Naive B cell (primary cell): Measurements from ENCODE around the gene TTC36. TPM values are rescaled to one million over a fixed set of nuclear protein-coding genes. Genes with fewer than 3 reads are reported as not detected.
A peak's percentile ranks its signal among the peaks of the same experiment; 100 is the strongest.
"Not testable (repeated sequence)": the region's sequence is repeated elsewhere in the genome, so short reads cannot be mapped to it uniquely, and the experiment has no call there.

Source experiments
- ATAC-seq, 2 donors: fragments of 150-1000 bp; cut with Tn5 transposase; 2 replicates each; pipeline ENCODE4 v1.10.0; 2021; ENCODE audit warnings: low read depth in 2 of 2, mild to moderate bottlenecking in 2 of 2, moderate library complexity in 2 of 2
- DNase-seq: peaks from one replicate; pipeline ENCODE4 v3.0.0; 2022
- H3K27ac Mint-ChIP-seq, 6 donors: one replicate each; pipeline ENCODE4 v1.8.0; 2020 to 2022; ENCODE audit warnings: mild to moderate bottlenecking in 6 of 6, mixed read lengths in 6 of 6, moderate library complexity in 5 of 6, inconsistent platforms in 2 of 6
- H3K27me3 Mint-ChIP-seq, 3 donors: one replicate each; pipeline ENCODE4 v1.8.0; 2021 to 2022; ENCODE audit warnings: mixed read lengths in 3 of 3, mild to moderate bottlenecking in 1 of 3
- H3K36me3 Mint-ChIP-seq, 2 donors: one replicate each; pipeline ENCODE4 v1.8.0; 2020 to 2022; ENCODE audit warnings: mixed read lengths in 2 of 2, inconsistent platforms in 1 of 2, mild to moderate bottlenecking in 1 of 2
- H3K4me1 Mint-ChIP-seq, 3 donors: one replicate each; pipeline ENCODE4 v1.8.0; 2020 to 2022; ENCODE audit warnings: mixed read lengths in 3 of 3, inconsistent platforms in 1 of 3, mild to moderate bottlenecking in 1 of 3, moderate library complexity in 1 of 3
- H3K4me3 Mint-ChIP-seq, 8 donors: one replicate each; pipeline ENCODE4 v1.8.0; 2020 to 2022; ENCODE audit warnings: mild to moderate bottlenecking in 8 of 8, mixed read lengths in 8 of 8, moderate library complexity in 8 of 8, inconsistent platforms in 2 of 8
- H3K9me3 Mint-ChIP-seq, 7 donors: one replicate each; pipeline ENCODE4 v1.8.0; 2020 to 2022; ENCODE audit warnings: mixed read lengths in 7 of 7, mild to moderate bottlenecking in 5 of 7, inconsistent platforms in 2 of 7, moderate library complexity in 1 of 7
- polyA plus RNA-seq, 6 donors: library from polyadenylated mRNA; unstranded; fragments of 300-500 nt; fragmentation: Illumina TruSeq; gene quantifications; one replicate each; pipeline ENCODE4 v1.2.3, GENCODE V29; 2021; ENCODE audit warnings: low read depth in 6 of 6

The TTC36 gene
- polyA plus RNA-seq, 6 donors from 2014 or later: not detected

GRCh38 chr11:118535261-118535660, 8.0 kb downstream of the TTC36 start:
- Mint-ChIP-seq H3K4me3 (peak overlapping the region in 1 of 8 donors; percentile 54), H3K36me3 (peaks cover 0 to under 1% of the 10 kb centered on the region in 2 donors)
- ATAC-seq: no peak

GRCh38 chr11:118536726-118537125, 9.5 kb downstream of the TTC36 start:
- Mint-ChIP-seq H3K27ac (no peak overlapping the region), H3K27me3 (no peaks in the 10 kb centered on the region), H3K4me1 (peaks cover 2 to 9% (median 2%) of the 10 kb centered on the region in 3 donors), H3K36me3 (peaks cover 0 to 5% of the 10 kb centered on the region in 2 donors), H3K9me3 (peaks cover 0 to 2% (median 0%) of the 10 kb centered on the region in 7 donors), H3K4me3 (no peak overlapping the region)
- no peak for ATAC-seq
- DNase-seq: no peak

More at GRCh38 chr11:118535261-118535660, 8.0 kb downstream of the TTC36 start:
- Mint-ChIP-seq H3K27ac (peak overlapping the region in 3 of 6 donors; percentile 26 to 48 (median 36)), H3K4me1 (peaks cover 8 to 15% (median 9%) of the 10 kb centered on the region in 3 donors), H3K27me3 (no peaks in the 10 kb centered on the region), H3K9me3 (peaks cover 0 to 2% (median 0%) of the 10 kb centered on the region in 7 donors)
- no peak for DNase-seq

GRCh38 chr11:118537409-118537980, 10.2 kb downstream of the TTC36 start:
- H3K4me1 Mint-ChIP-seq: peaks cover 0 to under 1% (median 0%) of the 10 kb centered on the region in 3 donors
- H3K27me3 Mint-ChIP-seq: no peaks in the 10 kb centered on the region
- no peak for ATAC-seq
- no peak for DNase-seq
- H3K9me3 Mint-ChIP-seq: peaks cover 0 to 2% (median 0%) of the 10 kb centered on the region in 7 donors
- no peak overlapping the region for H3K27ac Mint-ChIP-seq
- peaks cover 0 to 5% of the 10 kb centered on the region in 2 donors for H3K36me3 Mint-ChIP-seq
- H3K4me3 Mint-ChIP-seq: no peak overlapping the region

- DNase-seq (no peak), ATAC-seq (no peak)
- H3K4me1 Mint-ChIP-seq: no peaks in the 10 kb centered on the region
- H3K4me3 Mint-ChIP-seq: no peak overlapping the region
- H3K9me3 Mint-ChIP-seq: no peaks in the 10 kb centered on the region
- H3K27ac Mint-ChIP-seq: no peak overlapping the region
- H3K27me3 Mint-ChIP-seq: no peaks in the 10 kb centered on the region
- H3K36me3 Mint-ChIP-seq: peaks cover 0 to 12% of the 10 kb centered on the region in 2 donors
Measured at GRCh38 chr11:118544010-118544646, 16.9 kb downstream of the TTC36 start.

GRCh38 chr11:118544647-118545010, 17.4 kb downstream of the TTC36 start:
- Mint-ChIP-seq H3K4me3 (no peak overlapping the region), H3K4me1 (no peaks in the 10 kb centered on the region), H3K36me3 (peaks cover 0 to 12% of the 10 kb centered on the region in 2 donors), H3K27ac (no peak overlapping the region), H3K27me3 (no peaks in the 10 kb centered on the region), H3K9me3 (no peaks in the 10 kb centered on the region)
- no peak for ATAC-seq
- DNase-seq: no peak

GRCh38 chr11:118545533-118545932, 18.3 kb downstream of the TTC36 start:
- ATAC-seq (no peak), DNase-seq (no peak)
- Mint-ChIP-seq H3K27ac (peak overlapping the region in 2 of 6 donors; percentile 63 to 80), H3K36me3 (peaks cover 0 to 9% of the 10 kb centered on the region in 2 donors), H3K27me3 (no peaks in the 10 kb centered on the region), H3K4me3 (no peak overlapping the region), H3K9me3 (no peaks in the 10 kb centered on the region), H3K4me1 (no peaks in the 10 kb centered on the region)

GRCh38 chr11:118547132-118547531, 19.9 kb downstream of the TTC36 start:
- Mint-ChIP-seq H3K27me3 (no peaks in the 10 kb centered on the region), H3K36me3 (peaks cover 0 to 15% of the 10 kb centered on the region in 2 donors), H3K9me3 (no peaks in the 10 kb centered on the region), H3K4me1 (no peaks in the 10 kb centered on the region), H3K4me3 (no peak overlapping the region), H3K27ac (no peak overlapping the region)
- DNase-seq (no peak), ATAC-seq (no peak)

- no peak overlapping the region for H3K4me3 Mint-ChIP-seq
- H3K36me3 Mint-ChIP-seq: peaks cover 24 to 29% of the 10 kb centered on the region in 2 donors
- no peak for DNase-seq
- H3K9me3 Mint-ChIP-seq: no peaks in the 10 kb centered on the region
- ATAC-seq: no peak
- no peaks in the 10 kb centered on the region for H3K4me1 Mint-ChIP-seq
- H3K27me3 Mint-ChIP-seq: no peaks in the 10 kb centered on the region
- H3K27ac Mint-ChIP-seq: no peak overlapping the region
Measured at GRCh38 chr11:118552341-118552740, 25.1 kb downstream of the TTC36 start.

GRCh38 chr11:118560806-118561205, 33.5 kb downstream of the TTC36 start:
- H3K27ac Mint-ChIP-seq: no peak overlapping the region
- peak overlapping the region in 1 of 8 donors; percentile 12 for H3K4me3 Mint-ChIP-seq
- peaks cover 11 to 23% (median 21%) of the 10 kb centered on the region in 3 donors for H3K4me1 Mint-ChIP-seq

GRCh38 chr11:118565051-118565450, 37.8 kb downstream of the TTC36 start:
- H3K27ac Mint-ChIP-seq: peak overlapping the region in 3 of 6 donors; percentile 15 to 94 (median 84)
- peak overlapping the region; percentile 48 to 97 (median 78) for H3K4me3 Mint-ChIP-seq
- peaks cover 17 to 28% (median 23%) of the 10 kb centered on the region in 3 donors for H3K4me1 Mint-ChIP-seq
- no peak for ATAC-seq
- peaks cover 0 to 7% of the 10 kb centered on the region in 2 donors for H3K36me3 Mint-ChIP-seq
- no peaks in the 10 kb centered on the region for H3K27me3 Mint-ChIP-seq
- no peaks in the 10 kb centered on the region for H3K9me3 Mint-ChIP-seq
- no peak for DNase-seq

More at GRCh38 chr11:118560806-118561205, 33.5 kb downstream of the TTC36 start:
- Mint-ChIP-seq H3K36me3 (peaks cover 14 to 15% of the 10 kb centered on the region in 2 donors), H3K9me3 (no peaks in the 10 kb centered on the region), H3K27me3 (no peaks in the 10 kb centered on the region)
- ATAC-seq (no peak), DNase-seq (no peak)

GRCh38 chr11:118569670-118570069, 42.4 kb downstream of the TTC36 start:
- Mint-ChIP-seq H3K27me3 (no peaks in the 10 kb centered on the region), H3K27ac (no peak overlapping the region), H3K36me3 (no peaks in the 10 kb centered on the region), H3K9me3 (no peaks in the 10 kb centered on the region), H3K4me1 (peaks cover 26 to 36% (median 35%) of the 10 kb centered on the region in 3 donors), H3K4me3 (peak overlapping the region in 4 of 8 donors; percentile 8 to 79 (median 20))
- no peak for DNase-seq
- no peak for ATAC-seq

GRCh38 chr11:118570787-118571186, 43.5 kb downstream of the TTC36 start:
- peak overlapping the region in 4 of 8 donors; percentile 87 to 96 (median 94) for H3K4me3 Mint-ChIP-seq
- DNase-seq (no peak), ATAC-seq (no peak)
- no peaks in the 10 kb centered on the region for H3K27me3 Mint-ChIP-seq
- H3K27ac Mint-ChIP-seq: peak overlapping the region in 3 of 6 donors; percentile 94 to 97 (median 96)
- H3K4me1 Mint-ChIP-seq: peaks cover 25 to 39% (median 38%) of the 10 kb centered on the region in 3 donors
- H3K9me3 Mint-ChIP-seq: no peaks in the 10 kb centered on the region
- no peaks in the 10 kb centered on the region for H3K36me3 Mint-ChIP-seq

- H3K9me3 Mint-ChIP-seq, DNase-seq: not testable (repeated sequence)
- peak overlapping the region; percentile 94 to 97 (median 96) for H3K27ac Mint-ChIP-seq
Measured at GRCh38 chr11:118571701-118572060, 44.4 kb downstream of the TTC36 start.

More at GRCh38 chr11:118571701-118572060, 44.4 kb downstream of the TTC36 start:
- peak in 1 of 2 donors; percentile 3 for ATAC-seq
- Mint-ChIP-seq H3K4me1 (peaks cover 27 to 37% (median 36%) of the 10 kb centered on the region in 3 donors), H3K4me3 (peak overlapping the region; percentile 87 to 96 (median 95))
- not testable (repeated sequence) for H3K27me3 Mint-ChIP-seq, H3K36me3 Mint-ChIP-seq
